ENCODE measurements around the gene SIMC1.
"Not testable (repeated sequence)": the region's sequence is repeated elsewhere in the genome, so short reads cannot be mapped to it uniquely, and the experiment has no call there.

The SIMC1 gene

GRCh38 chr5:176305356-176305755 lies 67.1 kb downstream of the SIMC1 start:
- not testable (repeated sequence) for DNase-seq (ENCODE audit: low read depth in 2 of 2)

- DNase-seq (ENCODE audit: low read depth in 2 of 2): no peak
These were observed 79.5 kb downstream of the SIMC1 start for GRCh38 chr5:176317534-176318374.

GRCh38 chr5:176319827-176320554 lies 81.8 kb downstream of the SIMC1 start:
- DNase-seq (ENCODE audit: low read depth in 2 of 2): no peak

GRCh38 chr5:176320577-176320976 lies 82.4 kb downstream of the SIMC1 start:
- DNase-seq (ENCODE audit: low read depth in 2 of 2): no peak

- no peak for DNase-seq (ENCODE audit: low read depth in 2 of 2)
These were observed 96.0 kb downstream of the SIMC1 start for GRCh38 chr5:176334031-176334770.

GRCh38 chr5:176337913-176338312 lies 99.7 kb downstream of the SIMC1 start:
- no peak for DNase-seq (ENCODE audit: low read depth in 2 of 2)

- no peak for DNase-seq (ENCODE audit: low read depth in 2 of 2)
These were observed 101.1 kb downstream of the SIMC1 start for GRCh38 chr5:176339304-176339703.

- DNase-seq (ENCODE audit: low read depth in 2 of 2): no peak
These were observed 103.3 kb downstream of the SIMC1 start for GRCh38 chr5:176341325-176342157.

- no peak for DNase-seq (ENCODE audit: low read depth in 2 of 2)
These were observed 103.9 kb downstream of the SIMC1 start for GRCh38 chr5:176342158-176342483.

GRCh38 chr5:176342766-176343458 lies 104.7 kb downstream of the SIMC1 start:
- no peak for DNase-seq (ENCODE audit: low read depth in 2 of 2)

- DNase-seq (ENCODE audit: low read depth in 2 of 2): no peak
These were observed 112.2 kb downstream of the SIMC1 start for GRCh38 chr5:176350416-176350815.

- no peak for DNase-seq (ENCODE audit: low read depth in 2 of 2)
These were observed 114.1 kb downstream of the SIMC1 start for GRCh38 chr5:176352116-176352878.

- DNase-seq (ENCODE audit: low read depth in 2 of 2): no peak
These were observed 115.3 kb downstream of the SIMC1 start for GRCh38 chr5:176353533-176353932.

GRCh38 chr5:176355400-176356178 lies 117.4 kb downstream of the SIMC1 start:
- no peak for DNase-seq (ENCODE audit: low read depth in 2 of 2)

GRCh38 chr5:176356179-176356566 lies 117.9 kb downstream of the SIMC1 start:
- DNase-seq (ENCODE audit: low read depth in 2 of 2): no peak

GRCh38 chr5:176359658-176360057 lies 121.4 kb downstream of the SIMC1 start:
- DNase-seq (ENCODE audit: low read depth in 2 of 2): no peak

GRCh38 chr5:176360894-176361436 lies 122.7 kb downstream of the SIMC1 start:
- DNase-seq (ENCODE audit: low read depth in 2 of 2): no peak

GRCh38 chr5:176361437-176362232 lies 123.4 kb downstream of the SIMC1 start, which contains the start of gene KIAA1191:
KIAA1191 (minus strand) TSS chr5:176361764; CDS start chr5:176359508, 2,256 bp downstream.
- DNase-seq (ENCODE audit: low read depth in 2 of 2): peak; percentile 86 to 89
